AG10803 (cell line): ENCODE measurements around the gene CHST5.
A peak's percentile ranks its signal among the peaks of the same experiment; 100 is the strongest.

Experiments
- DNase-seq: peaks from one replicate; pipeline ENCODE4 v3.0.0; 2010; ENCODE audit warnings: low read depth
- H3K4me3 ChIP-seq: 2 replicates; pipeline ENCODE4 v1.5.1; 2011; ENCODE audit warnings: mild to moderate bottlenecking, low read length, control low read depth
- TF ChIP-seq, protein P1 (sequence below): conservative IDR thresholded peaks from 2 replicates; pipeline ENCODE4 v1.5.1; 2011; ENCODE audit warnings: mild to moderate bottlenecking, low read length, control low read depth, inconsistent platforms

Gene CHST5

DNA sequence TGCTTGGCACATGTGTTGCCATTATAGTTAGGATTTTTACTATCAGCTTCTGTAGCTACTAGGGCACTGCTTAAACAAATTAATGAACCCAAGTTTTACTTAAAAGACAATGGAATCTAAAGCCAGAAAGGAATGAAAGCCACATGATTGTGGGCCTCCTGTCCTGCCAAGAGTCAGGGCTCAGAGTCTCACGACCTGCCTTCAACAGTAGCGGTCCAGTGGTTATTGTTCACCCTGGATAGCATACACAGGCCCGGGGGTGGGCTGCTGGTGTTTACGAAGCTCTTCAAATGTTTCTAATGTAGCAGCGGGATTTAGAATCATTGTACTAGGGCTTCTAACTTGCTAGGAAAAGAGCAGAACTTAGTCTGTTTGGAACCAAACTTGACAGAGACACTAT lies 38.0 kb upstream of the CHST5 start:
- TF ChIP-seq, protein P1, sequence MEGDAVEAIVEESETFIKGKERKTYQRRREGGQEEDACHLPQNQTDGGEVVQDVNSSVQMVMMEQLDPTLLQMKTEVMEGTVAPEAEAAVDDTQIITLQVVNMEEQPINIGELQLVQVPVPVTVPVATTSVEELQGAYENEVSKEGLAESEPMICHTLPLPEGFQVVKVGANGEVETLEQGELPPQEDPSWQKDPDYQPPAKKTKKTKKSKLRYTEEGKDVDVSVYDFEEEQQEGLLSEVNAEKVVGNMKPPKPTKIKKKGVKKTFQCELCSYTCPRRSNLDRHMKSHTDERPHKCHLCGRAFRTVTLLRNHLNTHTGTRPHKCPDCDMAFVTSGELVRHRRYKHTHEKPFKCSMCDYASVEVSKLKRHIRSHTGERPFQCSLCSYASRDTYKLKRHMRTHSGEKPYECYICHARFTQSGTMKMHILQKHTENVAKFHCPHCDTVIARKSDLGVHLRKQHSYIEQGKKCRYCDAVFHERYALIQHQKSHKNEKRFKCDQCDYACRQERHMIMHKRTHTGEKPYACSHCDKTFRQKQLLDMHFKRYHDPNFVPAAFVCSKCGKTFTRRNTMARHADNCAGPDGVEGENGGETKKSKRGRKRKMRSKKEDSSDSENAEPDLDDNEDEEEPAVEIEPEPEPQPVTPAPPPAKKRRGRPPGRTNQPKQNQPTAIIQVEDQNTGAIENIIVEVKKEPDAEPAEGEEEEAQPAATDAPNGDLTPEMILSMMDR = no peak
- H3K4me3 ChIP-seq = no peak overlapping the region
- DNase-seq = no peak

DNA sequence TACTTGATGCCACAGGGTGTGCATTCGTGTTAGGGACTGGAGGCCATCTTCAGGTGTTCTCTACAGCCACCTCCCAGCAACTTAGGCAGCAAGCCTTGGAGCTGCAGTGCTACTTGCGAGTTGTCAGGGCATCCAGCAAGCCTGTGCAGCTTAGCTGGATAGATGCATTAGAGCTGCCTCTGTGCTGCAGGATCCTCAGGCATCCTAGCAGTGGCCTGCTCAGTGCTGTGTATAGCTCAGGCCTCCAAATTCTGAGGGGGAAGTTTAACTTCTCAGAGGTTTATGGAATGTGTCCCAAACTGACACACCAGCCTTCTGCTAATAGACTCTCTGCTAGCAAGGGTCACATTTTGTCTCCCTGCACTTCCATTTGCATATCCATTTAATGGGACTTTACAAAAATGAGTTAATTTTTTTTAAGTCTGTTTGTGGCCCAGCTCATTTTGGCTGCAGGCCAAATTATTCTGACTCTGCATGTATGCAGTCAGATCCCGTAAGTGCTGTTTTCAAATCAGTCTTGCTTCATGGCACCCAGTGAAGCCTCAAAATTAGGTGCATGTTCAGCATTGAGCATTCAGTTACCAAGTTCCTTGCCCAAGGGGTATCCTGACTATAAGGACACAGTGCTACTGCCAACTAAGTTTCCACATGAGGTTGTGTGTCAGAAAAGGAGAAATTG lies 37.1 kb upstream of the CHST5 start:
- no peak overlapping the region for H3K4me3 ChIP-seq
- no peak for DNase-seq
- TF ChIP-seq, protein P1 = no peak

DNA sequence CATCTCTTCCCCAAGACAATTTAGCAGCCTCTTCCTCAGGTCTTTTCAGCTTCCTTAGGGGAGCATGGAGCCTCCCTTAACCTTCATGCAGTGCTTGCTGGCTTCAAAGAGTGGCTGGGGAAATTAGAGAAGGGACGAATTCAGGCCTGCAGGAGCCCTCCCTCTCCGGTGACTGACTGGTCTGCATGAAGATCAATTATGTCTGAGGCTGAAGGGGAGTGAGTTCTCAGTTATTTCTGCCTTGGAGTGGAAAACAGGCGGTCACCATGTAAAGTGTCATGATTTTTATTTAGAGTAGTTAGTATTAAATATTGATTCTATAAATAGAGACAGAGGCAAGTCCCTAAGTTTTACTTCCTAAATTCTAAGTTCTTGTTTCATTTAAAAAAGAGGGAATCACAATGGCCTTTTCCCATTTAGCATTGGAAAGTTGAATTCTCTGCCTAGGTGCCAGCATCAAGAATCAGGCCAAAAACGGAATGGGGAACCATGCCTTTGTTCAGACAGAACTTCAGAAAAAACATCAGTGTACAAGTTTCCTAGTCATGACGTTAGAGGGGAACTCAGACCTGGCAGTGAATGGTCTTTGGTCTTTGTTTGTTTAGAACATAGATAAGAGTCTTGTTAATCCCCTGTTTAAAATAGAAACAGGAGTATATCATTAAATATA lies 34.6 kb upstream of the CHST5 start:
- TF ChIP-seq, protein P1 = no peak
- no peak overlapping the region for H3K4me3 ChIP-seq
- DNase-seq = no peak

DNA sequence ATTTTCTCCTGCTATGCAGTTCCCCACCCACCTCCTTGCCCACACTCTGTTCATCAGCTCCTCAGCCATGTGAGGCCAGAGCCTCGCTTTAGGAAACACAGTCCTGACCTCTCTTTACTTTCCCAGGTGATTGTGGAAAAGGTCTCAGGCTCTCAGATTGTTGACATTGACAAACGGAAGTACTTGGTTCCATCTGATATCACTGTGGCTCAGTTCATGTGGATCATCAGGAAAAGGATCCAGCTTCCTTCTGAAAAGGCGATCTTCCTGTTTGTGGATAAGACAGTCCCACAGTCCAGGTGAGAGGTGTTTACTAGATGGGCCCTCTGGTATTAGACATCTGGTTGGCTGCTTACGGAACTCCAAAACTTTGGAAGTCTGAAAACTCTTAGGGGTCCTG lies 32.0 kb upstream of the CHST5 start:
- H3K4me3 ChIP-seq = 0 out of 2 replicates have a peak overlapping the region, but pooled peaks have one; percentile 15
- no peak for DNase-seq
- TF ChIP-seq, protein P1 = no peak

DNA sequence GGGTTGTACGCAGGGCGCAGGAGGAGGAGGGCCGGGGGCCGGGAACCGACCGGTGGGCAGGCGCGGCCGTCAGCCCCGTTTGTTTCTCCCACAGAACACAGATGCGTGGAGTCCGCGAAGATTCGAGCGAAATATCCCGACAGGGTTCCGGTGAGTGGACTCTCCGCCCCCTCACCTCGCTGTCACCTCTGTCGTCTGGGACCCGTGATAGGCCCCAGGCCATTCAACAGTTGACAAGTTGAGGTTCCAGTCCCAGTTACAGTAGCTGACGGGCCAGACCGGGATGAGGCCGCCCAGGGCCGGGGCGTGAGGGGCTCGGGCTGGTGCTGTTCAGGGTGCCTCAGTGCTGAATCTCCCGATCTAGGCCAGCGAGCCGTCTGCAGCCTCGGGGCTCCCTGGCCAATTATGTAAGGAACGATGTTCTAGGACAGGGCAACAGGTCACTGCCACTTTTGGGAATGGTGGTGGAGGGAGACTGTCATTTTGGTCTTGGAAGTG lies 30.9 kb upstream of the CHST5 start:
- no peak for DNase-seq

DNA sequence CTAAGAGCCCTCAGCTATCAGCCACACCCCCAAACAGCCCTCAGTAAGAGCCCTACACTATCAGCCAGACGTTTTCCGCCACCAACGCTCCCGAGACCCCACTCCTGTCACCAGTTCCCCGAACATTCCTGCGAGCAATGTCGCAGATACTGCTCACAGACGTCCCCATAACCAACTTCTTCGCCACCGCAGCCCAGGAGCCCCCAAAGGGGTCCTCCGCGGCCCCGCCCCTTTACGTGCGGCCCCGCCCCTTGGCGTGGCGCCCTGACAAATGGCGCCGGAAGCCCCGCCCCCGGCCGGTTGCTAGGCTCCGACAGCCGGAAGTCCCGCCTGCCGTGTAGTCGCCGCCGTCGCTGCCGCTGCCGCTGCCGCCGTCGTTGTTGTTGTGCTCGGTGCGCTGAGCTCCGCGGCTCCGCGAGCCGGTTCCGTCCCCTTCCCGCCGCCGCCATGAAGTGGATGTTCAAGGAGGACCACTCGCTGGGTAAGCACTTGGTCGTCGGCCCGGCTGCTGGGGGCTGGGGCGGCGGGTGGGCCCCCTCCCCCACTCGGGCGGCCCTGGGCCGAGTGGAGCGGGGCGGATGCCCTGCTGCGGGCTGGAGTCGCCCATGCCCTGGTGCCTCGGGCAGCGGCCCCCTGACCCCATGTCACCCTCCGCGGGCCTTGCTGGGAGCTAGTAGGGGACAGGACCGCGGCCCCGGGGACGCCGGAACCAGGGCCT lies 30.3 kb upstream of the CHST5 start, which contains the start of gene GABARAPL2:
Gene GABARAPL2 (plus strand): TSS at position 340 of the 718 bp plus-strand sequence. CDS start 108 bp downstream, at position 448.
- peak within 1 kb of the TSS; percentile 91 for H3K4me3 ChIP-seq
- TF ChIP-seq, protein P1 = no peak
- peak; percentile 64 for DNase-seq

More for the DNA sequence above, 30.9 kb upstream of the CHST5 start:
- peak overlapping the region; percentile 91 for H3K4me3 ChIP-seq
- TF ChIP-seq, protein P1 = no peak
